Measurements from ENCODE around the gene ZMYND15.

Gene ZMYND15

GRCh38 chr17:4788807-4789700 is 49.4 kb downstream of the ZMYND15 start, which contains the start of gene GLTPD2:
TSS of gene GLTPD2 (plus strand) at chr17:4788964. CDS start at chr17:4789012, 48 bp downstream.
- no peak for DNase-seq

- DNase-seq, result no peak
These were observed 50.0 kb downstream of the ZMYND15 start for GRCh38 chr17:4789701-4789950.

GRCh38 chr17:4789951-4790704 is 50.5 kb downstream of the ZMYND15 start:
- DNase-seq, result peak; percentile 92

GRCh38 chr17:4790705-4791088 is 51.1 kb downstream of the ZMYND15 start:
- DNase-seq, result no peak

- no peak for DNase-seq
These were observed 55.5 kb downstream of the ZMYND15 start for GRCh38 chr17:4795168-4795567.
